H54 (cell line): ENCODE results near the gene CCN6.

ENCODE experiments used
- DNase-seq: peaks from one replicate; pipeline ENCODE4 v3.0.0; 2011; ENCODE audit warnings: low spot score, mixed read lengths; ENCODE audit not compliant: insufficient read length
- FAIRE-seq: peaks from 3 replicates; lab custom pipeline; 2011; peaks lifted over from hg19 to GRCh38; lab: Jason Lieb, UNC
- POLR2A ChIP-seq: IDR thresholded peaks from 2 replicates; pipeline ENCODE4 v1.6.1; 2011; ENCODE audit warnings: low read depth, mild to moderate bottlenecking, low read length

The CCN6 gene

GRCh38 chr6:112054001-112054400 is at the start of gene CCN6:
TSS of gene CCN6 (plus strand) at chr6:112054104. CDS start at chr6:112054358, 254 bp downstream.
- TF ChIP-seq POLR2A = no peak
- FAIRE-seq (no peak), DNase-seq (no peak)

DNA sequence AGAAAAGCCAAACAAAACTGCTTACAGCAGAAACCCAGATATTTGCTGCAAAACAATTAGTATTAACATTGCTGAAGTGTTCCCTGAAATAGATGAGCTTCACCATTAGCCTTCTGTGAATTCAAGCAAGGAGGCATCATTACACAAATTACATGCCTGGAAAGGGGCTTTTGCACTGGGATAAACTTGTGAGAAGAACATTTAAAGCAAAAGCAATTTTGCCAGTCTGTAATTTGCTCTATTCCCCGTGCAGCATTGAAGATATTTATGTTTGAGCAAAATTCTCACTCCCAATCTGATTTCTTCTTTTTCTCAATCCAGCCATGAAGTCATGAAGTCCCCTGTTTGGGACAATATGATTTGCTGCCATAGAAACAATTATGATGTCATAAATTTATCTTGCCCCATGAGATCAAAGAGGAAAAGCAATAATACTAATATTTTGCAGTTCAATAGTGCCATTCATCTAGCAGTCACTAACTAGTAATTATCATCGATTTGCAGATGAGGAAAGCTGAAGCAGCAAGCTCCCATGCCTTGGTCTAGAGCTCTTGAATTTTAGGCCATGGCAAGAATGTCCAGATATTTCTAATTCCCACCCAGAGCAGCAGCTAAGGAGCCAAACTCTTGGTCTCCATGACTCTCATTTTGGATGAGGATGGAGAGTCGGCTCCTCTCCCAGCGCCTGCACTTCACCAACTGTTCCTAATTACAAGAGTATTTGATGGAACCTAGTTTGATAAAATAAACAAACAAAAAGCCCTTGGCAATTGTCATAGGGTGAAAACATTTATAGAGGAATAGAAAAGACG is 49.5 kb upstream of the CCN6 start:
- DNase-seq = no peak
- FAIRE-seq = no peak
- no peak for TF ChIP-seq POLR2A

- TF ChIP-seq POLR2A = no peak
- FAIRE-seq = no peak
- DNase-seq = no peak
These were observed 48.9 kb upstream of the CCN6 start for GRCh38 chr6:112005013-112005371.

DNA sequence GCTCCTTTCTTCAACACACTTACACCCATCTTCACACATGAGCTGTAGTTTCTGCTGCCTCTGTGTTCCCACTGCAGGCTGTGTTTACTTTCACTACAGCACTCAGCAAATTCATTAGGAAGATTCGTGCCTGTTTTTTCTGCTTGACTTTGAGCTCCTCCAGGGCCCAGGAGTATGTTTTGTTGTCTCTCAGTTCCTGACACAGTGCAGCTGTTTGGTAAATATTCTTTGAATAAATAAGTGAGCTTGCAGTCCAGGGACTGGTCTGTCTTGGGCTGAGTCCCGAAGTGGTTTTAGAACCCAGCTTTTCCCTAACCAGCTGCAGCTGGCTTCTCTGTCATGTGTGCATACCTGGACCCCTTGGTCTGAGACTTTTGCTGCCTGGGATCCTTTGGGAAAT is 46.6 kb upstream of the CCN6 start:
- no peak for TF ChIP-seq POLR2A
- no peak for DNase-seq
- no peak for FAIRE-seq

DNA sequence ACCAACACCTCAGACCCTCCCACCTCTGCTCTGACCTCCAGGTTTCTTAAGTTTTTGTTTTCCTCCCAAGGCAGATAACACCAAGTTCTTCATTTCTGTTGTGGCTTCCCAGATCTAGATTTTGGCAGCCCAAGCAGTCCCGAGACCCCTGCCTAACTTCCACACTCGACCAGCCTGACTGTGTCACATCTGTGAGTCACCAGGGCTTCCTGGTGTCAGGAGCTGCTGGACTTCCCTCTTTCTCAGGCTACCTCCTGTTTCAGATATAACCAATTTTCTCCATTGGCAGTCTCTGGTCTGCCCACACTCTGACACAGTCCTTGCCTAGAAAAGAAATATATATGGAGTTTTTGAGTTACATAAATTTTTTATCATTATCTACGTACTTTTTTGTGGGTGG is 46.1 kb upstream of the CCN6 start:
- no peak for TF ChIP-seq POLR2A
- DNase-seq (no peak), FAIRE-seq (no peak)

- DNase-seq = no peak
- no peak for TF ChIP-seq POLR2A
- FAIRE-seq = no peak
These were observed 45.4 kb upstream of the CCN6 start for GRCh38 chr6:112008482-112008881.

DNA sequence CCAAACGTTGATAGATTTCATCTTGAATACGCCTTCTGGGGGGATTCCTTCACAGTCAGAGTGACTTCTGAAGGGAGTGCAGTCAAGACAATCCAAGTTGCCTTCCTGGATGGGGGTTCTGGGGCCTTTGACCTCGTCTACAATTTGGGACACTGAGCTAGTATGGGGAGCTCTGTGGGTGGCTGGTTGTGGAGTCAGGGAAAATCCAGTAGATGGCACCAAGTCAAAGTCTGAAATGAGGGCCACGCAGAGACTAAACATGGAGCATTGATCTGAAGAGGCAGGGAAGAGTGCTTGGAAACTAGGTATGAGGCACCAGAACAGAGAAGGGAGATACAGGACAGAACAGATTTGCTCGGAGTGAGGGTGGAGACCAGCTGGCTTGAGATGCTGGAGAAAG is 43.6 kb upstream of the CCN6 start:
- FAIRE-seq (no peak), DNase-seq (no peak)
- no peak for TF ChIP-seq POLR2A

GRCh38 chr6:112013051-112013450 is 40.9 kb upstream of the CCN6 start:
- no peak for TF ChIP-seq POLR2A
- DNase-seq (no peak), FAIRE-seq (no peak)

GRCh38 chr6:112014483-112014882 is 39.4 kb upstream of the CCN6 start:
- no peak for TF ChIP-seq POLR2A
- FAIRE-seq (no peak), DNase-seq (no peak)

DNA sequence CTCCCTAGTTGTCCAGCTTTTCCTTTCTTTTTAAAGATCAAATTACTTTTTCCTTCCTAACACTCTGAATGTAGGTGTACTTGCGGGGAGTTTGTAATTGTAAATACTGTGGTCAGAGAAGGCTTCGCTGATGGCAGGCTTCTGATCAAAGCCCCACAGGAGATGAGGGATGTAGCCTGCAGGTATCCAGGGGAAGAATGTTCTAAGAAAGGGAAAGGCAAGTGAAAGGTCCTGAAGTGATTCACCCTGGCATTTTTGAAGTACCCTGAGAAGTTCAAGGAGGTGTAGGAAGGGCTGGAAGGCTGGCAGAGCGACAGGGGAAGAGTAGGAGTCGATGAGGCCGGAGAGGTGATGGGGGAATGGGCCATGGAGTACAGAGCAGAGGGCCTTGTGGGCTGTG is 38.2 kb upstream of the CCN6 start:
- DNase-seq (no peak), FAIRE-seq (no peak)
- no peak for TF ChIP-seq POLR2A

GRCh38 chr6:112016320-112016719 is 37.6 kb upstream of the CCN6 start:
- TF ChIP-seq POLR2A = no peak
- no peak for FAIRE-seq
- no peak for DNase-seq

- no peak for TF ChIP-seq POLR2A
- FAIRE-seq = no peak
- no peak for DNase-seq
These were observed 36.7 kb upstream of the CCN6 start for GRCh38 chr6:112017169-112017568.

GRCh38 chr6:112017760-112018537 is 36.0 kb upstream of the CCN6 start:
- no peak for FAIRE-seq
- DNase-seq = no peak

GRCh38 chr6:112018619-112019416 is 35.1 kb upstream of the CCN6 start:
- FAIRE-seq (no peak), DNase-seq (no peak)
- no peak for TF ChIP-seq POLR2A

More at GRCh38 chr6:112017760-112018537, 36.0 kb upstream of the CCN6 start:
- no peak for TF ChIP-seq POLR2A
